Stomach (tissue), 9 donors: ENCODE results near the gene SP140. TPM values are rescaled to one million over a fixed set of nuclear protein-coding genes. Genes with fewer than 3 reads are reported as not detected.
"Not testable (repeated sequence)": the region's sequence is repeated elsewhere in the genome, so short reads cannot be mapped to it uniquely, and the experiment has no call there.

Experiments used
- DNase-seq, 2 donors: peaks; one replicate each; pipeline versions ENCODE4 v3.0.0 to v3.0.0-alpha.2; 2013 to 2019
- H3K27ac ChIP-seq, 5 donors: fragments of 200-600 bp in 4 of 5; sonication (generic) in 4 of 5; one replicate each; pipeline ENCODE4 v1.5.1; 2013 to 2019; ENCODE audit warnings: mild to moderate bottlenecking in 1 of 5, moderate library complexity in 1 of 5
- H3K27me3 ChIP-seq, 3 donors: fragments of 200-600 bp; sonication (generic); one replicate each; pipeline ENCODE4 v1.5.1; 2017 to 2019; ENCODE audit warnings: mixed run types in 1 of 3
- H3K36me3 ChIP-seq, 4 donors: fragments of 200-600 bp; sonication (generic); 1 replicate in 3 of 4; 2 replicates in 1 of 4; pipeline ENCODE4 v1.5.1; 2016 to 2019
- H3K4me1 ChIP-seq, 4 donors: fragments of 200-600 bp; sonication (generic); one replicate each; pipeline ENCODE4 v1.5.1; 2016 to 2019
- H3K4me3 ChIP-seq, 4 donors: fragments of 200-600 bp; sonication (generic) in 3 of 4; one replicate each; pipeline ENCODE4 v1.5.1; 2016 to 2019; ENCODE audit warnings: mild to moderate bottlenecking in 1 of 4
- H3K9me3 ChIP-seq, 4 donors: fragments of 200-600 bp; sonication (generic); one replicate each; pipeline ENCODE4 v1.5.1; 2016 to 2019
- CTCF ChIP-seq, 7 experiments: fragments of 450-650 bp in 4 of 7; fragments of 200-600 bp in 3 of 7; sonication (generic) in 3 of 7; IDR thresholded peaks; one replicate each; pipeline ENCODE4 v1.5.1; 2016 to 2019; ENCODE audit warnings: antibody characterized with exemption in 7 of 7, control low read depth in 2 of 7, mild to moderate bottlenecking in 1 of 7
- EP300 ChIP-seq: sonication (generic); formaldehyde crosslinking; IDR thresholded peaks from one replicate; pipeline ENCODE4 v1.6.1; 2017; ENCODE audit warnings: antibody characterized with exemption
- POLR2A ChIP-seq, 4 donors: fragments of 450-650 bp; IDR thresholded peaks; one replicate each; pipeline ENCODE4 v1.6.1; 2016; ENCODE audit warnings: antibody characterized with exemption in 4 of 4, control low read depth in 2 of 4, mild to moderate bottlenecking in 1 of 4, moderate library complexity in 1 of 4
- POLR2AphosphoS5 ChIP-seq, 3 donors: sonication (generic); formaldehyde crosslinking; IDR thresholded peaks; one replicate each; pipeline ENCODE4 v1.6.1; 2016; ENCODE audit warnings: antibody characterized with exemption in 3 of 3
- WGBS, 5 donors: extraction: QIAGEN DNeasy Blood & Tissue Kit in 3 of 5; methylation state at CpG; one replicate each; pipeline versions ENCODE4 v1.1.5 to v1.1.7; 2013 to 2018; 5-methylcytosine and 5-hydroxymethylcytosine counted together
- intact Hi-C: fragments of 100-400 bp; cut with DNase I; formaldehyde crosslinking; loops from one replicate; pipeline ENCODE4 v1.15.1; 2023; ENCODE audit warnings: low total_unique reads
- polyA plus RNA-seq, 3 donors: library from polyadenylated mRNA; stranded (reverse); fragments of 200-250 nt; gene quantifications; one replicate each; pipeline ENCODE4 v1.2.3, GENCODE V29; 2013
- total RNA-seq, 5 donors: library from RNA; depleted of rRNA; stranded (reverse); fragments of >200 nt; gene quantifications; one replicate each; pipeline versions ENCODE4 v1.1.0 to v1.2.3, GENCODE V29; 2014 to 2016
- donor health status: healthy with polysubstance abuse.
- donor health status: Bipolar disorder and iron deficiency.
- donor health status: healthy.

Gene SP140
- total and polyA plus RNA-seq, 8 donors: 1.1 to 6.4 (median 2.0) TPM; not detected in 1

- intact Hi-C loops: no loop called here
- Histone ChIP-seq H3K27ac (peak overlapping the region; percentile 60 to 90 (median 83)), H3K4me3 (peak overlapping the region; percentile 59 to 70 (median 62)), H3K36me3 (peaks cover 0 to 15% (median 14%) of the 10 kb centered on the region in 4 donors), H3K9me3 (no peaks in the 10 kb centered on the region), H3K27me3 (no peaks in the 10 kb centered on the region), H3K4me1 (peaks cover 14 to 27% (median 22%) of the 10 kb centered on the region in 4 donors)
- DNase-seq: no peak
- 92 to 100% (median 95%) methylated on average over 1 of the region's 1 CpG for WGBS, 5 donors
- no peak for TF ChIP-seq POLR2AphosphoS5 (IDR thresholded peaks at IDR 0.05)
Observed at GRCh38 chr2:230220347-230220969, 5.1 kb upstream of the SP140 start.

- H3K9me3 ChIP-seq: no peaks in the 10 kb centered on the region
- peaks cover 0 to 4% (median 4%) of the 10 kb centered on the region in 4 donors for H3K36me3 ChIP-seq
- TF ChIP-seq POLR2A (IDR thresholded peaks at IDR 0.05): no peak
- TF ChIP-seq POLR2AphosphoS5 (IDR thresholded peaks at IDR 0.05): no peak
- no peak for TF ChIP-seq EP300
- TF ChIP-seq CTCF (IDR thresholded peaks at IDR 0.05): no peak
- intact Hi-C loops: no loop called here
- H3K27me3 ChIP-seq: no peaks in the 10 kb centered on the region
- peaks cover 14 to 27% (median 22%) of the 10 kb centered on the region in 4 donors for H3K4me1 ChIP-seq
- no peak for DNase-seq
- WGBS, 5 donors: 95 to 100% (median 98%) methylated on average over 4 of the region's 4 CpGs
- H3K27ac ChIP-seq: no peak overlapping the region
- H3K4me3 ChIP-seq: no peak overlapping the region
Observed at GRCh38 chr2:230221493-230221892, 4.0 kb upstream of the SP140 start.

- H3K9me3 ChIP-seq, H3K4me3 ChIP-seq, H3K36me3 ChIP-seq, intact Hi-C loops, DNase-seq, H3K27me3 ChIP-seq, H3K27ac ChIP-seq: not testable (repeated sequence)
- WGBS, 5 donors: 87 to 96% (median 89%) methylated on average over 4 of the region's 4 CpGs
- peaks cover 14 to 25% (median 19%) of the 10 kb centered on the region in 4 donors for H3K4me1 ChIP-seq
Observed at GRCh38 chr2:230222829-230223228, 2.7 kb upstream of the SP140 start.

GRCh38 chr2:230224458-230224857, 1.1 kb upstream of the SP140 start:
- intact Hi-C loops: no loop called here
- Histone ChIP-seq H3K4me3 (no peak overlapping the region), H3K27me3 (no peaks in the 10 kb centered on the region), H3K9me3 (no peaks in the 10 kb centered on the region), H3K27ac (peak overlapping the region in 1 of 5 donors; percentile 20), H3K4me1 (peaks cover 5 to 9% (median 7%) of the 10 kb centered on the region in 4 donors), H3K36me3 (no peaks in the 10 kb centered on the region)
- DNase-seq: no peak
- TF ChIP-seq CTCF (IDR thresholded peaks at IDR 0.05): no peak

GRCh38 chr2:230226051-230226551, 565 bp downstream of the SP140 start:
- intact Hi-C loops: no loop called here
- H3K27me3 ChIP-seq: no peaks in the 10 kb centered on the region
- H3K36me3 ChIP-seq: no peaks in the 10 kb centered on the region
- H3K4me1 ChIP-seq: no peaks in the 10 kb centered on the region
- peak overlapping the region in 3 of 5 donors; percentile 28 to 61 (median 58) for H3K27ac ChIP-seq
- peaks cover 0 to 12% (median 0%) of the 10 kb centered on the region in 4 donors for H3K9me3 ChIP-seq
- DNase-seq: peak in 1 of 2 donors; percentile 14
- H3K4me3 ChIP-seq: peak overlapping the region in 2 of 4 donors; percentile 0 to 10
- TF ChIP-seq POLR2AphosphoS5 (IDR thresholded peaks at IDR 0.05) (no peak), POLR2A (IDR thresholded peaks at IDR 0.05) (no peak), CTCF (IDR thresholded peaks at IDR 0.05) (no peak), EP300 (no peak)
- 84 to 97% (median 88%) methylated on average over 4 of the region's 4 CpGs for whole genome bisulfite sequencing, 5 donors
